HFFc6 (cell line): ENCODE results near the gene CFAP57. TPM values are rescaled to one million over a fixed set of nuclear protein-coding genes. Genes with fewer than 3 reads are reported as not detected.

Source experiments
- DNase-seq: peaks from one replicate; pipeline ENCODE4 v3.0.0-alpha.2; 2018
- H3K27ac Mint-ChIP-seq: 2 replicates; pipeline ENCODE4 v1.8.0; 2020; ENCODE audit warnings: mild to moderate bottlenecking, mixed read lengths
- H3K27me3 Mint-ChIP-seq: 2 replicates; pipeline ENCODE4 v1.8.0; 2021; ENCODE audit warnings: mild to moderate bottlenecking, moderate library complexity, mixed read lengths; ENCODE audit not compliant: insufficient read depth
- H3K36me3 Mint-ChIP-seq: 2 replicates; pipeline ENCODE4 v1.8.0; 2021; ENCODE audit warnings: low read depth, mixed read lengths
- H3K4me1 Mint-ChIP-seq: 2 replicates; pipeline ENCODE4 v1.8.0; 2020; ENCODE audit warnings: low read depth, mixed read lengths
- H3K4me3 Mint-ChIP-seq: 2 replicates; pipeline ENCODE4 v1.8.0; 2020; ENCODE audit warnings: mild to moderate bottlenecking, moderate library complexity, mixed read lengths
- H3K9me3 Mint-ChIP-seq: 2 replicates; pipeline ENCODE4 v1.8.0; 2020; ENCODE audit warnings: mild to moderate bottlenecking, mixed read lengths
- total RNA-seq, 6 experiments: library from RNA; stranded (reverse); fragmentation: NEBNext Ultra II Directional; extraction: Animal tissue kit (Norgen Biotek cat#: 25700); gene quantifications; 2 replicates in 1 of 6; 3 replicates in 5 of 6; pipeline ENCODE4 v1.2.3, GENCODE V29; 2021
- TF ChIP-seq, protein P1 (sequence below): fragments of 200-600 bp; sonication (generic); IDR thresholded peaks from 2 replicates; pipeline ENCODE4 v1.5.0; 2021; ENCODE audit warnings: antibody characterized with exemption, mild to moderate bottlenecking

Gene CFAP57
- total RNA-seq, 6 experiments from 2014 or later: 0.14 to 0.75 (median 0.19) TPM

- Mint-ChIP-seq H3K9me3 (no peaks in the 10 kb centered on the region), H3K36me3 (peaks cover 4% of the 10 kb centered on the region; the same call in 1 of the 2 replicates), H3K4me3 (no peak overlapping the region), H3K27me3 (no peaks in the 10 kb centered on the region), H3K27ac (peak overlapping the region; percentile 34; the same call in 1 of the 2 replicates), H3K4me1 (peaks cover 29% of the 10 kb centered on the region)
- TF ChIP-seq, protein P1, sequence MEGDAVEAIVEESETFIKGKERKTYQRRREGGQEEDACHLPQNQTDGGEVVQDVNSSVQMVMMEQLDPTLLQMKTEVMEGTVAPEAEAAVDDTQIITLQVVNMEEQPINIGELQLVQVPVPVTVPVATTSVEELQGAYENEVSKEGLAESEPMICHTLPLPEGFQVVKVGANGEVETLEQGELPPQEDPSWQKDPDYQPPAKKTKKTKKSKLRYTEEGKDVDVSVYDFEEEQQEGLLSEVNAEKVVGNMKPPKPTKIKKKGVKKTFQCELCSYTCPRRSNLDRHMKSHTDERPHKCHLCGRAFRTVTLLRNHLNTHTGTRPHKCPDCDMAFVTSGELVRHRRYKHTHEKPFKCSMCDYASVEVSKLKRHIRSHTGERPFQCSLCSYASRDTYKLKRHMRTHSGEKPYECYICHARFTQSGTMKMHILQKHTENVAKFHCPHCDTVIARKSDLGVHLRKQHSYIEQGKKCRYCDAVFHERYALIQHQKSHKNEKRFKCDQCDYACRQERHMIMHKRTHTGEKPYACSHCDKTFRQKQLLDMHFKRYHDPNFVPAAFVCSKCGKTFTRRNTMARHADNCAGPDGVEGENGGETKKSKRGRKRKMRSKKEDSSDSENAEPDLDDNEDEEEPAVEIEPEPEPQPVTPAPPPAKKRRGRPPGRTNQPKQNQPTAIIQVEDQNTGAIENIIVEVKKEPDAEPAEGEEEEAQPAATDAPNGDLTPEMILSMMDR: no peak
- no peak for DNase-seq
Observed at GRCh38 chr1:43214501-43215444, 42.6 kb downstream of the CFAP57 start.

DNA sequence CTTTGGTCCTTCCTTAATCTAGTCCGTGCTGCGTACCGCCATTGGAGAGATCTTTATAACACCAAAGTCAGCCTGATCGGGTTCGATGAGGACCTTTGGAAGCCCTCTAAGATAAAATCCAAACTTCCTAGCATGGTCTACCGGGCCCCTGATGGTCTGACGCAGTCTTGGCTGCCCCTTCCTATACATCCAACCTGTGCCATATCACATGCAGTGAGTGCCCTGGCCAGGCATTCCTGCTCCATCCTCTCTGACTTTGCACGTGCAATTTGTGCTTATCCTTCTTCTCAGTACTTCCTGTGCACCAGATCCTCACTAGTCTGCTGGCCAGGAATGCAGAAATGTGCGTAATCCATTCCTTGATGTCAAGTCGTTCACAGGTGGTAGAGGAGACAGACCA is 45.6 kb downstream of the CFAP57 start:
- TF ChIP-seq, protein P1: no peak
- Mint-ChIP-seq H3K27ac (no peak overlapping the region), H3K4me1 (peaks cover 28% of the 10 kb centered on the region), H3K27me3 (no peaks in the 10 kb centered on the region), H3K4me3 (no peak overlapping the region), H3K9me3 (no peaks in the 10 kb centered on the region), H3K36me3 (no peaks in the 10 kb centered on the region)
- DNase-seq: no peak

DNA sequence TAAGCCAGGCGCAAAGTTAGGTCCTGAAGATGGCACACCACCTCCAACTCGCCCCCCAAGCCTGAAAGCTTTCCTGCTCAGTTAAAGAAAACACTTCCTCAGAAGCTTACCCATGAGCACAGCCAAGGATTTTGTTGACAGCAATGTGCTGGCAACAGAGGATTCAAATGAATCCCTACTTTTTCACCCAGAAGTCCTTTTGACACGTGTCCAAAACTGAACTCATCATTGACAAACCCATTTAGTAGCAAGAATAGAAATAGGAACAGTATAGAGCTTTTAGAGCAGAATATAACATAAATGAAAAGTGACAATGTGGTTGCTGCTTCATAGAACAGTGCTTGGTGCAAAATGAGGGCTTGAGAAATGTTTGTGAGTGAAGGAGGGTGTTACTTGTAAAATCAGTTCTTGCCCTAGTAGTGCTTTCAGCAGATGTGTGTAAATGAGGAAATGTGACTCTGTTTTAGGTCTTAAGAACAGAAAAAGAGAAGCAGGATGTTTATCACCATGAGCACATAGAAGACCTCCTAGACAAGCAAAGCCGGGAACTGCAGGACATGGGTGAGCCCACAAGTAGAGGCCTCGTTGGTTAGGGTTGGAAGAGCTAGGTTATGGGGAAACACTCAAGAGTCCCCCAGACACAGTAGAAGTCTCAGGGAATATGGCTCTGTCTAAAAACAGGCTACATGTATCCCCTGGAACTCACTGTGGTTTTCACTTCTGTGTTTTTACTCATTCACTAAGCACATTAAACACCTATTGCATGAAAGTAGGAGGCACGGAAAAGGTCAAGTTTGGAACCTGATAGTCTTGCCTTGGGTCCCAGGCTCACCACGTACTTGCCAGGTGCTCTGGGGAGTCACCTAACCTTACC is 49.0 kb downstream of the CFAP57 start:
- TF ChIP-seq, protein P1: no peak
- Mint-ChIP-seq H3K4me1 (peaks cover 18% of the 10 kb centered on the region), H3K4me3 (no peak overlapping the region), H3K27ac (no peak overlapping the region), H3K9me3 (no peaks in the 10 kb centered on the region), H3K27me3 (no peaks in the 10 kb centered on the region; the same call in 1 of the 2 replicates), H3K36me3 (no peaks in the 10 kb centered on the region)
- no peak for DNase-seq

- H3K9me3 Mint-ChIP-seq: no peaks in the 10 kb centered on the region
- TF ChIP-seq, protein P1: no peak
Observed at GRCh38 chr1:43221797-43222196, 49.7 kb downstream of the CFAP57 start.

DNA sequence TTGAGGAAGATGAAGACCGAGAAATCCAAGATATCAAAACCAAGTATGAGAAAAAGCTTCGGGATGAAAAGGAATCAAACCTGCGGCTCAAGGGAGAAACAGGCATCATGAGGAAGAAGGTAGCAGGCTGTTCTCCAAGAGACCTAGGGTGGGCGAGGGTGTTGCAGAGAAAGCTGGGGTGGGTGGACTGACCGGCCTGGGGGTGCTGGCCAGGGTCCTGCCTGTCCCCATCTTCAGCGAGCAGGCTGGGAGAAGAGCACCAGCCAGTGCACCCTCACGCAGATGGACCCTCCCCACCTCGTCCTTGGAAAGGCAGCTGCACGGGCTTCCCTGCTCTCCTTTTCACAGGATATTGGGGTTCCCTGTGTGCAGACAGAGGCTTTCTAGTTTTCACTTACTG is 50.7 kb downstream of the CFAP57 start:
- H3K4me1 Mint-ChIP-seq: peaks cover 32% of the 10 kb centered on the region
- no peak overlapping the region for H3K4me3 Mint-ChIP-seq
- TF ChIP-seq, protein P1: no peak
- no peaks in the 10 kb centered on the region for H3K36me3 Mint-ChIP-seq
- no peak overlapping the region for H3K27ac Mint-ChIP-seq
- H3K9me3 Mint-ChIP-seq: no peaks in the 10 kb centered on the region
- H3K27me3 Mint-ChIP-seq: no peaks in the 10 kb centered on the region; the same call in 1 of the 2 replicates
- no peak for DNase-seq

More at GRCh38 chr1:43221797-43222196, 49.7 kb downstream of the CFAP57 start:
- Mint-ChIP-seq H3K27me3 (no peaks in the 10 kb centered on the region; the same call in 1 of the 2 replicates), H3K4me3 (no peak overlapping the region), H3K36me3 (no peaks in the 10 kb centered on the region), H3K4me1 (peaks cover 21% of the 10 kb centered on the region), H3K27ac (no peak overlapping the region)
- DNase-seq: no peak
